DMS153 (cell line): ENCODE data around the gene ENTREP3.

Experiments
- DNase-seq: peaks from one replicate; lab custom pipeline; 2025; lab: John Stamatoyannopoulos, UW

Gene ENTREP3

DNA sequence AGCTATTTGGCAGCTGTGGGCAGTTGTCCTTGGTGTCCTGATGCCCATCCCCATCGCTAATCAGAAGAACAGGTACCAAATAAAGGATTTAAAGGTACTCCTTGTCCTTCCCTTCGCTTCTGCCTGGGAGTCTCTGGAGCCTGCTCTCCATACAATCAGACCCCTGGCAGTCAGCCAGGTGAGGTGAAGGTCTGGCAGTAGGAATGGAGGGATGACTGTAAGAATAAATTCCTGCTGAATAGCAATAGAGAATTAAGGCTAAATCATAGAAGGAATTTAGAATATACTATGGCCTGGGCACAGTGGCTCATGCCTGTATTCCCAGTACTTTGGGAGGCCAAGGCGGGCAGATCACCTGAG, 56.8 kb downstream of the ENTREP3 start:
- DNase-seq: no peak

DNA sequence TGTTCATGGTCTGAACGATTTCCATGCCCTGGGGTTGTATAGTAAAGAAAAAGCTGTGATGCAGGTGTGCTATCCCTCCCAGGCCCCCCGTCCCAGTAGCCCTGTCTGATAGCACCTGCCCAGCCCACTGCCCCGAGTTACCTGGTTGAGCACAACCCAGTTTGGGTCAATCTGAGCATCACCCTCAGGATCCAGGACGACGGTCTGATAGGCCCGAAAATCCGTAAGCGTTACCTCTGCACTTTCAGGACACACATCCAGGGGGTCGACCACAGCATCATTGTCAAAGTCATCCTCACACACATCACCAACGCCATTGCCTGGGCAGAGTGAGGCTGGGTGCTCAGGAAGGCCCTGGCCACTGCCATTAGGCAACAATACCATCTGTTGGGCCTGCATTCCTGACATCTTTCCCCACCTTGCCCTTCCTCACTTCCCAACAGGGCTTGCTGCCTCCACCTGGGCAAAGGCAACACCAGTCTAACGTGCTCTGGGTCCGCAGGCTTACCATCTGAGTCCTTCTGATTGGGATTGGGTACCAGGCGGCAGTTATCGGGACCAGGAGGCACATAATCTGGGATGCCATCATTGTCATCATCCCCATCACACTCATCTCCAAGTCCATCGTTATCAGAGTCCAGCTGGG, 57.3 kb downstream of the ENTREP3 start:
- DNase-seq: no peak
